Heart left ventricle (tissue), 16 donors: ENCODE results near the gene TAAR1. TPM values are rescaled to one million over a fixed set of nuclear protein-coding genes. Genes with fewer than 3 reads are reported as not detected.

Source experiments
- ATAC-seq, 4 donors: fragments of 200-7000 bp; cut with Tn5 transposase; one replicate each; pipeline ENCODE4 v1.9.1; 2020 to 2022; ENCODE audit warnings: moderate library complexity in 4 of 4, mild to moderate bottlenecking in 3 of 4, moderate number of reproducible peaks in 1 of 4
- DNase-seq, 5 donors: peaks; one replicate each; pipeline ENCODE4 v3.0.0-alpha.2; 2020
- H3K27ac ChIP-seq, 12 donors: fragments of 200-600 bp; sonication (generic) in 4 of 12; one replicate each; pipeline versions ENCODE4 v1.5.0 to v1.8.0; 2016 to 2022; ENCODE audit warnings: mild to moderate bottlenecking in 2 of 12
- H3K27me3 ChIP-seq, 9 donors: fragments of 200-600 bp; sonication (generic) in 2 of 9; one replicate each; pipeline versions ENCODE4 v1.5.1 to v1.8.0; 2016 to 2022; ENCODE audit warnings: mild to moderate bottlenecking in 3 of 9
- H3K36me3 ChIP-seq, 9 donors: fragments of 200-600 bp; sonication (generic) in 2 of 9; one replicate each; pipeline versions ENCODE4 v1.5.0 to v1.8.0; 2018 to 2022; ENCODE audit warnings: mild to moderate bottlenecking in 2 of 9
- H3K4me1 ChIP-seq, 12 donors: fragments of 200-600 bp; sonication (generic) in 4 of 12; one replicate each; pipeline versions ENCODE4 v1.5.0 to v1.8.0; 2016 to 2022; ENCODE audit warnings: mild to moderate bottlenecking in 3 of 12
- H3K4me3 ChIP-seq, 12 donors: fragments of 200-600 bp; sonication (generic) in 4 of 12; one replicate each; pipeline versions ENCODE4 v1.5.0 to v1.8.0; 2017 to 2022; ENCODE audit warnings: mild to moderate bottlenecking in 9 of 12, moderate library complexity in 4 of 12
- H3K9me3 ChIP-seq, 12 donors: fragments of 200-600 bp; sonication (generic) in 4 of 12; one replicate each; pipeline versions ENCODE4 v1.5.0 to v1.8.0; 2016 to 2022; ENCODE audit warnings: mild to moderate bottlenecking in 1 of 12
- CTCF ChIP-seq, 12 donors: fragments of 200-600 bp; sonication (generic) in 4 of 12; IDR thresholded peaks; one replicate each; pipeline versions ENCODE4 v1.5.0 to v1.8.0; 2018 to 2022; ENCODE audit warnings: antibody characterized with exemption in 12 of 12, mild to moderate bottlenecking in 5 of 12
- POLR2A ChIP-seq, 2 donors: fragments of 450-650 bp; IDR thresholded peaks; one replicate each; pipeline ENCODE4 v1.6.1; 2017; ENCODE audit warnings: antibody characterized with exemption in 2 of 2, mild to moderate bottlenecking in 2 of 2, moderate library complexity in 2 of 2
- WGBS, 4 donors: extraction: QIAGEN DNeasy Blood & Tissue Kit in 2 of 4; methylation state at CpG; one replicate each; pipeline versions ENCODE4 v1.1.5 to v1.1.7; 2013 to 2018; 5-methylcytosine and 5-hydroxymethylcytosine counted together
- intact Hi-C, 10 donors: fragments of 100-400 bp; cut with DNase I; formaldehyde crosslinking; loops; one replicate each; pipeline versions ENCODE4 v1.11.1 to v1.14.2; 2022
- polyA plus RNA-seq, 2 donors: library from polyadenylated mRNA; stranded (reverse); fragments of 200-250 nt; gene quantifications; one replicate each; pipeline ENCODE4 v1.2.3, GENCODE V29; 2013
- total RNA-seq, 9 donors: library from RNA; depleted of rRNA in 2 of 9; stranded (reverse); fragments of >200 nt in 2 of 9; fragmentation: NEBNext Ultra II Directional in 3 of 9; extraction: Animal tissue kit (Norgen Biotek cat#: 25700) in 3 of 9; gene quantifications; one replicate each; pipeline versions ENCODE4 v1.1.0 to v1.2.4, GENCODE V29; 2016 to 2023
- donor health status: ischemic (EF 13 %, LVEDD 7.1; RV severe dilation, severe dysfunction).
- donor health status: healthy with polysubstance abuse.
- donor health status: DM: no; HTN: yes; CAD: no.
- donor health status: DM: no; HTN: no; CAD: no.
- donor health status: ischemic (EF 25% LVEDD 6.9; RV normal size, moderate dysfunction).
- donor health status: ischemic (EF 25% LVEDD 5.7; RV mildly dilated, moderate dysfunction).
- donor health status: healthy.
- donor health status: DM: yes; HTN: yes; CAD: no.
- donor health status: ischemic (EF 35%, LVEDD 5.7; RV mildly dilated, moderate dysfunction).
- donor health status: nonischemic (EF 11% LVEDD 7.7; RV severe dilation, severe dysfunction).
- donor health status: DM: yes; HTN: yes; CAD: no.
- donor health status: PGD.
- donor health status: ischemic (EF 29% LVEDD 5.4; RV normal size, mild dysfunction).
- donor health status: nonischemic (EF 23%, LVEDD 6.1; RV moderate dilation, normal function).

Gene TAAR1
- total and polyA plus RNA-seq, 11 donors, result not detected

- no peaks in the 10 kb centered on the region for H3K9me3 ChIP-seq
- DNase-seq, result no peak
- H3K4me1 ChIP-seq, result no peaks in the 10 kb centered on the region
- WGBS, 4 donors, result 31 to 52% (median 36%) methylated on average over 1 of the region's 1 CpG
- TF ChIP-seq CTCF (IDR thresholded peaks at IDR 0.05) (no peak), POLR2A (IDR thresholded peaks at IDR 0.05) (no peak)
- intact Hi-C loops, result no loop called here
- ATAC-seq, result no peak
- no peak overlapping the region for H3K4me3 ChIP-seq
- no peak overlapping the region for H3K27ac ChIP-seq
- no peaks in the 10 kb centered on the region for H3K36me3 ChIP-seq
- peaks cover 0 to 10% (median 0%) of the 10 kb centered on the region in 9 donors for H3K27me3 ChIP-seq
These were observed 42.3 kb downstream of the TAAR1 start for GRCh38 chr6:132616677-132617076.

- no peaks in the 10 kb centered on the region for H3K36me3 ChIP-seq
- ATAC-seq, result no peak
- intact Hi-C loops, result no loop called here
- H3K27me3 ChIP-seq, result peaks cover 0 to 10% (median 0%) of the 10 kb centered on the region in 9 donors
- no peak overlapping the region for H3K27ac ChIP-seq
- H3K9me3 ChIP-seq, result no peaks in the 10 kb centered on the region
- no peak for DNase-seq
- WGBS, 4 donors, result 68 to 83% (median 81%) methylated on average over 6 to 7 of the region's 7 CpGs
- no peak for TF ChIP-seq POLR2A (IDR thresholded peaks at IDR 0.05)
- no peak for TF ChIP-seq CTCF (IDR thresholded peaks at IDR 0.05)
- H3K4me3 ChIP-seq, result peak overlapping the region in 1 of 12 donors; percentile 13
- no peaks in the 10 kb centered on the region for H3K4me1 ChIP-seq
These were observed 44.4 kb downstream of the TAAR1 start for GRCh38 chr6:132614554-132614953.

GRCh38 chr6:132612449-132613108 lies 46.4 kb downstream of the TAAR1 start:
- Histone ChIP-seq H3K9me3 (no peaks in the 10 kb centered on the region), H3K4me3 (no peak overlapping the region), H3K4me1 (no peaks in the 10 kb centered on the region), H3K36me3 (no peaks in the 10 kb centered on the region), H3K27me3 (peaks cover 0 to 4% (median 0%) of the 10 kb centered on the region in 9 donors), H3K27ac (no peak overlapping the region)
- TF ChIP-seq POLR2A (IDR thresholded peaks at IDR 0.05) (no peak), CTCF (IDR thresholded peaks at IDR 0.05) (no peak)
- WGBS, 4 donors, result 52 to 55% (median 55%) methylated on average over 4 of the region's 4 CpGs
- intact Hi-C loops, result no loop called here
- ATAC-seq (no peak), DNase-seq (no peak)

GRCh38 chr6:132611616-132612015 lies 47.4 kb downstream of the TAAR1 start:
- Histone ChIP-seq H3K9me3 (no peaks in the 10 kb centered on the region), H3K27ac (no peak overlapping the region), H3K36me3 (no peaks in the 10 kb centered on the region), H3K27me3 (no peaks in the 10 kb centered on the region), H3K4me1 (no peaks in the 10 kb centered on the region), H3K4me3 (no peak overlapping the region)
- ATAC-seq, result no peak
- intact Hi-C loops, result no loop called here
- no peak for DNase-seq
- TF ChIP-seq POLR2A (IDR thresholded peaks at IDR 0.05), result no peak
- TF ChIP-seq CTCF (IDR thresholded peaks at IDR 0.05), result no peak
- WGBS, 4 donors, result 76 to 90% (median 80%) methylated on average over 2 of the region's 2 CpGs
